ENCODE measurements around the gene SPTY2D1. TPM values are rescaled to one million over a fixed set of nuclear protein-coding genes. Genes with fewer than 3 reads are reported as not detected.
A peak's percentile ranks its signal among the peaks of the same experiment; 100 is the strongest.
"Not testable (repeated sequence)": the region's sequence is repeated elsewhere in the genome, so short reads cannot be mapped to it uniquely, and the experiment has no call there.

The SPTY2D1 gene
- total RNA-seq: 10 to 100 TPM; 24.5 to 30.2 (median 28.2) TPM

GRCh38 chr11:18634140-18635032 is at the start of gene SPTY2D1:
SPTY2D1 (minus strand) TSS chr11:18634342; CDS start chr11:18634257, 85 bp downstream.
- H3K4me3 Mint-ChIP-seq: peak within 1 kb of the TSS; percentile 98
- no peaks in the 10 kb centered on the region for H3K27me3 Mint-ChIP-seq (ENCODE audit: low read depth)
- DNase-seq: peak; percentile 95
- ATAC-seq: peak; percentile 97 to 98
- peaks cover 31% of the 10 kb centered on the region for H3K4me1 Mint-ChIP-seq (ENCODE audit: low read depth)
- H3K9me3 Mint-ChIP-seq: no peaks in the 10 kb centered on the region
- H3K36me3 Mint-ChIP-seq (ENCODE audit: insufficient read depth): peaks cover 3% of the 10 kb centered on the region

GRCh38 chr11:18682466-18682865 is 48.3 kb upstream of the SPTY2D1 start:
- Mint-ChIP-seq H3K36me3 (ENCODE audit: insufficient read depth) (no peaks in the 10 kb centered on the region), H3K4me1 (ENCODE audit: low read depth) (peaks cover 5% of the 10 kb centered on the region), H3K4me3 (no peak overlapping the region), H3K9me3 (no peaks in the 10 kb centered on the region), H3K27me3 (ENCODE audit: low read depth) (no peaks in the 10 kb centered on the region)
- ATAC-seq (no peak), DNase-seq (no peak)

GRCh38 chr11:18681949-18682348 is 47.8 kb upstream of the SPTY2D1 start:
- H3K27me3 Mint-ChIP-seq (ENCODE audit: low read depth); H3K36me3 Mint-ChIP-seq (ENCODE audit: insufficient read depth); H3K4me1 Mint-ChIP-seq (ENCODE audit: low read depth); H3K4me3 Mint-ChIP-seq; H3K9me3 Mint-ChIP-seq; DNase-seq; ATAC-seq: not testable (repeated sequence)

- no peak for DNase-seq
- ATAC-seq: no peak
- no peaks in the 10 kb centered on the region for H3K27me3 Mint-ChIP-seq (ENCODE audit: low read depth)
Observed at GRCh38 chr11:18677560-18677959, 43.4 kb upstream of the SPTY2D1 start.

GRCh38 chr11:18676803-18677202 is 42.7 kb upstream of the SPTY2D1 start:
- Mint-ChIP-seq H3K36me3 (ENCODE audit: insufficient read depth) (no peaks in the 10 kb centered on the region), H3K4me1 (ENCODE audit: low read depth) (peaks cover 15% of the 10 kb centered on the region), H3K9me3 (no peaks in the 10 kb centered on the region)

More at GRCh38 chr11:18677560-18677959, 43.4 kb upstream of the SPTY2D1 start:
- Mint-ChIP-seq H3K4me1 (ENCODE audit: low read depth) (peaks cover 12% of the 10 kb centered on the region), H3K9me3 (no peaks in the 10 kb centered on the region), H3K4me3 (no peak overlapping the region), H3K36me3 (ENCODE audit: insufficient read depth) (no peaks in the 10 kb centered on the region)

GRCh38 chr11:18672209-18672608 is 38.1 kb upstream of the SPTY2D1 start:
- ATAC-seq (peak; percentile 81 to 88), DNase-seq (peak; percentile 26)
- Mint-ChIP-seq H3K4me3 (peak overlapping the region; percentile 40), H3K4me1 (ENCODE audit: low read depth) (peaks cover 44% of the 10 kb centered on the region)
- not testable (repeated sequence) for H3K36me3 Mint-ChIP-seq (ENCODE audit: insufficient read depth); H3K27me3 Mint-ChIP-seq (ENCODE audit: low read depth); H3K9me3 Mint-ChIP-seq

More at GRCh38 chr11:18676803-18677202, 42.7 kb upstream of the SPTY2D1 start:
- Mint-ChIP-seq H3K4me3 (no peak overlapping the region), H3K27me3 (ENCODE audit: low read depth) (no peaks in the 10 kb centered on the region)
- DNase-seq: no peak
- ATAC-seq: no peak

GRCh38 chr11:18671246-18671645 is 37.1 kb upstream of the SPTY2D1 start:
- Mint-ChIP-seq H3K4me1 (ENCODE audit: low read depth) (peaks cover 44% of the 10 kb centered on the region), H3K27me3 (ENCODE audit: low read depth) (no peaks in the 10 kb centered on the region), H3K9me3 (peaks cover 4% of the 10 kb centered on the region), H3K36me3 (ENCODE audit: insufficient read depth) (no peaks in the 10 kb centered on the region), H3K4me3 (peak overlapping the region; percentile 20)
- DNase-seq (peak; percentile 27), ATAC-seq (peak in 1 of 2 donors; percentile 24)

- Mint-ChIP-seq H3K4me3 (no peak overlapping the region), H3K9me3 (peaks cover 4% of the 10 kb centered on the region), H3K36me3 (ENCODE audit: insufficient read depth) (no peaks in the 10 kb centered on the region), H3K4me1 (ENCODE audit: low read depth) (peaks cover 53% of the 10 kb centered on the region), H3K27me3 (ENCODE audit: low read depth) (no peaks in the 10 kb centered on the region)
- no peak for DNase-seq
- ATAC-seq: no peak
Observed at GRCh38 chr11:18669711-18670110, 35.6 kb upstream of the SPTY2D1 start.

GRCh38 chr11:18669219-18669596 is 35.1 kb upstream of the SPTY2D1 start:
- Mint-ChIP-seq H3K36me3 (ENCODE audit: insufficient read depth) (no peaks in the 10 kb centered on the region), H3K27me3 (ENCODE audit: low read depth) (no peaks in the 10 kb centered on the region), H3K4me1 (ENCODE audit: low read depth) (peaks cover 53% of the 10 kb centered on the region), H3K9me3 (peaks cover 4% of the 10 kb centered on the region), H3K4me3 (no peak overlapping the region)
- DNase-seq (peak; percentile 11), ATAC-seq (peak; percentile 77)

GRCh38 chr11:18668131-18668530 is 34.0 kb upstream of the SPTY2D1 start:
- H3K27me3 Mint-ChIP-seq (ENCODE audit: low read depth): no peaks in the 10 kb centered on the region
- H3K4me3 Mint-ChIP-seq: no peak overlapping the region
- no peaks in the 10 kb centered on the region for H3K36me3 Mint-ChIP-seq (ENCODE audit: insufficient read depth)
- DNase-seq (no peak), ATAC-seq (no peak)
- H3K9me3 Mint-ChIP-seq: peaks cover 4% of the 10 kb centered on the region
- H3K4me1 Mint-ChIP-seq (ENCODE audit: low read depth): peaks cover 50% of the 10 kb centered on the region

GRCh38 chr11:18665353-18665872 is 31.3 kb upstream of the SPTY2D1 start:
- not testable (repeated sequence) for DNase-seq; H3K27me3 Mint-ChIP-seq (ENCODE audit: low read depth); H3K36me3 Mint-ChIP-seq (ENCODE audit: insufficient read depth); H3K9me3 Mint-ChIP-seq
- H3K4me1 Mint-ChIP-seq (ENCODE audit: low read depth): peaks cover 34% of the 10 kb centered on the region
- peak in 1 of 2 donors; percentile 26 for ATAC-seq
- peak overlapping the region; percentile 41 for H3K4me3 Mint-ChIP-seq

GRCh38 chr11:18657673-18658072 is 23.5 kb upstream of the SPTY2D1 start:
- Mint-ChIP-seq H3K4me1 (ENCODE audit: low read depth) (no peaks in the 10 kb centered on the region), H3K27me3 (ENCODE audit: low read depth) (peaks cover 8% of the 10 kb centered on the region), H3K9me3 (no peaks in the 10 kb centered on the region), H3K4me3 (no peak overlapping the region), H3K36me3 (ENCODE audit: insufficient read depth) (peaks cover 6% of the 10 kb centered on the region)
- ATAC-seq (no peak), DNase-seq (no peak)

- Mint-ChIP-seq H3K4me3 (no peak overlapping the region), H3K36me3 (ENCODE audit: insufficient read depth) (no peaks in the 10 kb centered on the region), H3K27me3 (ENCODE audit: low read depth) (no peaks in the 10 kb centered on the region), H3K9me3 (no peaks in the 10 kb centered on the region), H3K4me1 (ENCODE audit: low read depth) (peaks cover 7% of the 10 kb centered on the region)
- ATAC-seq (peak; percentile 32 to 53), DNase-seq (no peak)
Observed at GRCh38 chr11:18650859-18651557, 16.9 kb upstream of the SPTY2D1 start.

- H3K27me3 Mint-ChIP-seq (ENCODE audit: low read depth): no peaks in the 10 kb centered on the region
- no peaks in the 10 kb centered on the region for H3K36me3 Mint-ChIP-seq (ENCODE audit: insufficient read depth)
- no peak overlapping the region for H3K4me3 Mint-ChIP-seq
- ATAC-seq (no peak), DNase-seq (no peak)
- H3K9me3 Mint-ChIP-seq: no peaks in the 10 kb centered on the region
- H3K4me1 Mint-ChIP-seq (ENCODE audit: low read depth): peaks cover 7% of the 10 kb centered on the region
Observed at GRCh38 chr11:18650353-18650752, 16.2 kb upstream of the SPTY2D1 start.

Measured in activated T-cell treated with anti-CD3 and anti-CD28 coated beads, Interleukin-2, amount 50 U/mL, for 4 hours (primary cell).